HG03139 (cell line): ENCODE results near the gene CCBE1.

Experiments
- ATAC-seq: cut with Tn5 transposase; IDR thresholded peaks from one replicate; pipeline ENCODE4 v1.9.1; 2021; ENCODE audit not compliant: unreplicated experiment

CCBE1 gene

GRCh38 chr18:59509481-59510442 is 187.5 kb downstream of the CCBE1 start:
- ATAC-seq = no peak

- ATAC-seq = no peak
Measured at GRCh38 chr18:59505356-59505755, 191.9 kb downstream of the CCBE1 start.

- ATAC-seq = no peak
Measured at GRCh38 chr18:59502274-59503175, 194.7 kb downstream of the CCBE1 start.

- ATAC-seq = no peak
Measured at GRCh38 chr18:59501920-59502273, 195.3 kb downstream of the CCBE1 start.

GRCh38 chr18:59500765-59501164 is 196.5 kb downstream of the CCBE1 start:
- no peak for ATAC-seq

GRCh38 chr18:59498506-59499086 is 198.6 kb downstream of the CCBE1 start:
- ATAC-seq = no peak

- no peak for ATAC-seq
Measured at GRCh38 chr18:59492756-59493421, 204.3 kb downstream of the CCBE1 start.

GRCh38 chr18:59488899-59489298 is 208.3 kb downstream of the CCBE1 start:
- ATAC-seq = peak; percentile 56

- ATAC-seq = no peak
Measured at GRCh38 chr18:59485382-59485781, 211.8 kb downstream of the CCBE1 start.

GRCh38 chr18:59484561-59485328 is 212.5 kb downstream of the CCBE1 start:
- no peak for ATAC-seq

- no peak for ATAC-seq
Measured at GRCh38 chr18:59484131-59484530, 213.1 kb downstream of the CCBE1 start.

GRCh38 chr18:59481436-59481835 is 215.8 kb downstream of the CCBE1 start:
- ATAC-seq = no peak

- ATAC-seq = no peak
Measured at GRCh38 chr18:59479776-59480175, 217.4 kb downstream of the CCBE1 start.

GRCh38 chr18:59478591-59478990 is 218.6 kb downstream of the CCBE1 start:
- ATAC-seq = no peak

GRCh38 chr18:59477849-59478248 is 219.4 kb downstream of the CCBE1 start:
- ATAC-seq = no peak

- no peak for ATAC-seq
Measured at GRCh38 chr18:59470561-59471121, 226.6 kb downstream of the CCBE1 start.

GRCh38 chr18:59469463-59470180 is 227.6 kb downstream of the CCBE1 start:
- ATAC-seq = no peak

GRCh38 chr18:59468821-59469220 is 228.4 kb downstream of the CCBE1 start:
- no peak for ATAC-seq

GRCh38 chr18:59467497-59467896 is 229.7 kb downstream of the CCBE1 start:
- no peak for ATAC-seq
